Measurements from ENCODE around the gene ADARB2.

- TF ChIP-seq POLR2A (IDR thresholded peaks at IDR 0.05) (no peak), CTCF (IDR thresholded peaks at IDR 0.05) (no peak)
These were observed 170.2 kb downstream of the ADARB2 start for GRCh38 chr10:1567152-1567551.
